Daoy (cell line): ENCODE data around the gene GCGR. TPM values are rescaled to one million over a fixed set of nuclear protein-coding genes. Genes with fewer than 3 reads are reported as not detected.

ENCODE experiments used
- DNase-seq: peaks from one replicate; pipeline ENCODE4 v3.0.0-alpha.2; 2015; ENCODE audit warnings: low read depth
- total RNA-seq: library from RNA; depleted of rRNA; stranded (reverse); fragments of >200 nt; shearing (Covaris generic); gene quantifications from 2 replicates; pipeline ENCODE4 v1.2.3, GENCODE V29; 2014; rRNA removed

Gene GCGR
- total RNA-seq, 1 experiment from 2014 or later, result not detected

- no peak for DNase-seq
Measured at GRCh38 chr17:81846743-81847689, 43.1 kb downstream of the GCGR start.

GRCh38 chr17:81849457-81849856 is 45.5 kb downstream of the GCGR start:
- DNase-seq, result no peak

DNA sequence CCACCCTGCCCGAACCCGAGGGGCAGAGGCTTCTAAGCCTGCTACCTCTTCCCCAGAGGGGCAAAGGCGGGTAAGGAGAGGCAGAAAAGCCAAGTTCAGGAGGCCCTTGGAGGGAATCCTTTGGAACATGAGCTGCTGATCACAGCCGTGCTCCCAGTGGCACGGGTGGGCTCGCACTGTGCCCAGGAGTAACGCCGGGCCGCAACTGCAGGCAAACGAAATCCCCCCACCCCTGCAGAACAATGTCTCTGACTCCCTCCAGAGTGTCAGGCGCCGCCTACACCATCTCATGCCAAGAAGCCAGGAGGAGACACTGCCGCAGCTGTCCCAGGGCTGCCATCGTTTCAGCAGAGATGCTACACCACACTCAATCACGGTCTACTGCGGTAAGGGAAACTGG is 47.5 kb downstream of the GCGR start:
- no peak for DNase-seq

GRCh38 chr17:81852237-81852636 is 48.3 kb downstream of the GCGR start:
- DNase-seq, result no peak

DNA sequence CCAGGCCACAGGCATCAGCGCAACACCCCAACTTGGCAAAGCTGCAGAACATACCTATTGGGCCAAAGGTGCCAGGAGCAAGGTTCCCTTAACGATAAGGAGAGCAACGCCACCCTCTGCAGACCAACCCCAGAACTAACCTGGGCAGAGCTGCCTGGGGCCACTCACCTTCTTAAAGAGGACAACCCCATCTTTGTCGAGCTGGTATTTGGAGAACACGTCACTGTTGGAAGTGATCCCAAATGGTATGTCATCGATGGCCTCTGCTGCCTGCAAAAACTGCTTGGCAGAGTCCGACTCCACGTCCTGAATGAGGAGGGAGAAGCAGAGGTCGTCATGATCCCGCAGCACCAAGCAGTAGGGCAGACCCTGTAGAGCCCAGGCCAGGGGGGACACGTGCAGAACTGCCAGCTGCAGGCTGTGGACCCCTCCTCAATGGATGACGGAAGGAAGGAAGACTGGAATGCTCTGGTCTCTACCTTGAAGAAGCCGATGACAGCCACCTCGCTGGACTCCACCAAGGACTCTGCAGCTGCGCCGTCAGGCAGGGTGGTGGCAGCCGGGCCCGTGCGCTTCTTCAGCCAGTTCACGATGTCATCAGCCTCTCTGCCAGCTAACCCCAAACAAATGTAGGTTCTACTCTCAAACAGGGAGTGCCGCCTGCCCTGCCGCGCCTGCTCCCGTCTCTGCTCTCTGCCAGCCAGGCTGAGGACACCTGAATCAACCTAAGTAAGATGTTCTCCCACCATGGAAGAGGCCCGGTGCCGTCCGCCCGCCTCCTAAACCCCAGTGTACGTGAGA is 51.2 kb downstream of the GCGR start:
- no peak for DNase-seq

GRCh38 chr17:81858170-81858966 is 54.4 kb downstream of the GCGR start:
- DNase-seq, result no peak

GRCh38 chr17:81858967-81859905 is 55.3 kb downstream of the GCGR start:
- no peak for DNase-seq

GRCh38 chr17:81859906-81860755 is 56.2 kb downstream of the GCGR start, which contains the start of gene P4HB:
Gene P4HB (minus strand): TSS chr17:81860535. CDS start chr17:81860471, 64 bp downstream.
- DNase-seq, result no peak

DNA sequence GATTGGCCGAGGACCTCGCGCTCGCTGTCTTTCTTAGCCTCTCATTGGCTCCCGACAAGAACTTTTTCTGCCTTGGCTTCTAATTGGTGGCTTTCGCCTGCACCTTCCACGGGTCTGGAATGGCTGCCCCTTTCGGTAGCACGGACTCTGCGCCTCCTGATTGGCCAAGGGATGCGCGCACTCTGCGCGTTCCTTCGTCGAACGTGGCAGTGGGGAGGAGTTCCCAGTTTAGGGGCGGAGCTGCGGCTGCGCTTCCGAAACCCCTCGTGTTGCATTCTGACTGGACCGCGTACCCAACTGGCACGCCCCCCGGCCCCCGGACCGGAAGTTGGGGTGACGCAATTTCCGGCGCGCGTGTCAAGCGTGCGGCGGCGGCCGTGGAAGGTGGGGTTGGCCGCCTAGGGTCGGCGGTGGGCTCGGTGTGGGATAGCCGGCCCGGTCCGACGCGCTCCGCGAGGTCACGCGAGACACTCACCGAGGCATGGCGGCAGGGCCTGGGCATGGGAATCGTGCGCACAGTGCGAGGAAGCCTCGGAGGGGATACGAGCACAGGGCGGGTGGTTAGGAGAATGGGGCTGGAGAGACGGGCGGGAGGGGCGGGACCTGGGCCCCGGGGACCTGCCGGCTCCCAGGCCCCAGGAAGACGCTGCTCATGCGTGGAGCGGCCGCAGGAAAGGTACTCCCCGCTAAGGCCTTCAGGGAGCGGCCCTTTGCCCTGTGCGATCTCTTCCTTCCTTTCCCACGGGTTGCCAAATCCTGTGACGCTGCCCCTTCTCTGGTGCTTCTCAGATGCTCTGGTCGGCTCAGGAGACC is 57.0 kb downstream of the GCGR start:
- DNase-seq, result peak; percentile 100

- DNase-seq, result no peak
Measured at GRCh38 chr17:81863123-81863675, 59.2 kb downstream of the GCGR start.

Other genes with a start within 250 kb of the GCGR start
- 69.6 and 78.5 TPM in 2 replicates for gene NPLOC4, start 167.0 kb upstream of the GCGR start, total RNA-seq
- gene TSPAN10, start 167.0 kb upstream of the GCGR start, total RNA-seq, result 2.3 and 4.5 TPM in 2 replicates
- gene PDE6G, start 147.6 kb upstream of the GCGR start, total RNA-seq, result 2.5 TPM in 1 of 2 replicates, not detected in the other
- 54.2 and 84.9 TPM in 2 replicates for gene OXLD1, start 137.5 kb upstream of the GCGR start, total RNA-seq
- 60.4 and 68.6 TPM in 2 replicates for gene CCDC137, start 137.4 kb upstream of the GCGR start, total RNA-seq
- 66.3 and 76.4 TPM in 2 replicates for gene ARL16, start 120.4 kb upstream of the GCGR start, total RNA-seq
- 179 and 187 TPM in 2 replicates for gene HGS, start 120.1 kb upstream of the GCGR start, total RNA-seq
- gene MRPL12, start 100.8 kb upstream of the GCGR start, total RNA-seq, result 19.3 and 19.9 TPM in 2 replicates
- gene SLC25A10, start 91.9 kb upstream of the GCGR start, total RNA-seq, result 43.6 and 52.2 TPM in 2 replicates
- gene MCRIP1, start 29.1 kb downstream of the GCGR start, total RNA-seq, result 78.3 and 91.2 TPM in 2 replicates
- gene PPP1R27, start 30.9 kb downstream of the GCGR start, total RNA-seq, result not detected in 2 replicates
- gene P4HB, start 56.4 kb downstream of the GCGR start, total RNA-seq, result 1,181 and 1,293 TPM in 2 replicates
- gene ARHGDIA, start 67.2 kb downstream of the GCGR start, total RNA-seq, result 138 and 216 TPM in 2 replicates
- gene ALYREF, start 87.4 kb downstream of the GCGR start, total RNA-seq, result 376 and 391 TPM in 2 replicates
- gene ANAPC11, start 87.6 kb downstream of the GCGR start, total RNA-seq, result 149 and 250 TPM in 2 replicates
- 0.21 and 0.97 TPM in 2 replicates for gene NPB, start 98.1 kb downstream of the GCGR start, total RNA-seq
- 17.9 and 34.9 TPM in 2 replicates for gene PCYT2, start 107.2 kb downstream of the GCGR start, total RNA-seq
- gene SIRT7, start 114.0 kb downstream of the GCGR start, total RNA-seq, result 30.5 and 40.5 TPM in 2 replicates
- 17.2 and 20.9 TPM in 2 replicates for gene MAFG, start 123.6 kb downstream of the GCGR start, total RNA-seq
- gene PYCR1, start 133.2 kb downstream of the GCGR start, total RNA-seq, result 112 and 116 TPM in 2 replicates
- gene MYADML2, start 143.1 kb downstream of the GCGR start, total RNA-seq, result not detected in 2 replicates
- 0.11 and 0.51 TPM in 2 replicates for gene NOTUM, start 157.0 kb downstream of the GCGR start, total RNA-seq
- gene ASPSCR1, start 173.5 kb downstream of the GCGR start, total RNA-seq, result 41.3 and 43.5 TPM in 2 replicates
- gene CENPX, start 218.7 kb downstream of the GCGR start, total RNA-seq, result 88.1 and 116 TPM in 2 replicates
- gene LRRC45, start 219.2 kb downstream of the GCGR start, total RNA-seq, result 23.2 and 26.5 TPM in 2 replicates
- gene RAC3, start 227.5 kb downstream of the GCGR start, total RNA-seq, result 9.3 and 16.9 TPM in 2 replicates
- 57.0 and 92.7 TPM in 2 replicates for gene DCXR, start 233.5 kb downstream of the GCGR start, total RNA-seq
- 18.8 and 20.2 TPM in 2 replicates for gene RFNG, start 247.7 kb downstream of the GCGR start, total RNA-seq
- gene GPS1, start 247.7 kb downstream of the GCGR start, total RNA-seq, result 180 and 190 TPM in 2 replicates